Adrenal gland (tissue), 5 donors: ENCODE results near the gene PSMD2.

ENCODE experiments used
- CTCF ChIP-seq, 6 experiments: fragments of 450-650 bp in 4 of 6; fragments of 200-600 bp in 2 of 6; sonication (generic) in 1 of 6; IDR thresholded peaks; 1 replicate in 5 of 6; 2 replicates in 1 of 6; pipeline versions ENCODE4 v1.5.1 to v1.8.0; 2016 to 2021; ENCODE audit warnings: antibody characterized with exemption in 6 of 6, mild to moderate bottlenecking in 2 of 6, moderate library complexity in 1 of 6
- POLR2A ChIP-seq, 2 donors: fragments of 450-650 bp; IDR thresholded peaks; one replicate each; pipeline ENCODE4 v1.6.1; 2017; ENCODE audit warnings: antibody characterized with exemption in 2 of 2, mild to moderate bottlenecking in 2 of 2, moderate library complexity in 1 of 2
- donor health status: DM: no; HTN: no; CAD: no.

- no peak for TF ChIP-seq CTCF (IDR thresholded peaks at IDR 0.05)
- TF ChIP-seq POLR2A (IDR thresholded peaks at IDR 0.05) = no peak
Measured at GRCh38 chr3:184352149-184352785, 53.2 kb downstream of the PSMD2 start.
